ENCODE results near the gene ZXDC. TPM values are rescaled to one million over a fixed set of nuclear protein-coding genes. Genes with fewer than 3 reads are reported as not detected.

ZXDC gene
- total and polyA plus RNA-seq, 9 of the 15 experiments (the other 6 are each of a cell fraction or from before 2014, with no cell fraction given): 0.59 to 13.4 (median 7.3) TPM

DNA sequence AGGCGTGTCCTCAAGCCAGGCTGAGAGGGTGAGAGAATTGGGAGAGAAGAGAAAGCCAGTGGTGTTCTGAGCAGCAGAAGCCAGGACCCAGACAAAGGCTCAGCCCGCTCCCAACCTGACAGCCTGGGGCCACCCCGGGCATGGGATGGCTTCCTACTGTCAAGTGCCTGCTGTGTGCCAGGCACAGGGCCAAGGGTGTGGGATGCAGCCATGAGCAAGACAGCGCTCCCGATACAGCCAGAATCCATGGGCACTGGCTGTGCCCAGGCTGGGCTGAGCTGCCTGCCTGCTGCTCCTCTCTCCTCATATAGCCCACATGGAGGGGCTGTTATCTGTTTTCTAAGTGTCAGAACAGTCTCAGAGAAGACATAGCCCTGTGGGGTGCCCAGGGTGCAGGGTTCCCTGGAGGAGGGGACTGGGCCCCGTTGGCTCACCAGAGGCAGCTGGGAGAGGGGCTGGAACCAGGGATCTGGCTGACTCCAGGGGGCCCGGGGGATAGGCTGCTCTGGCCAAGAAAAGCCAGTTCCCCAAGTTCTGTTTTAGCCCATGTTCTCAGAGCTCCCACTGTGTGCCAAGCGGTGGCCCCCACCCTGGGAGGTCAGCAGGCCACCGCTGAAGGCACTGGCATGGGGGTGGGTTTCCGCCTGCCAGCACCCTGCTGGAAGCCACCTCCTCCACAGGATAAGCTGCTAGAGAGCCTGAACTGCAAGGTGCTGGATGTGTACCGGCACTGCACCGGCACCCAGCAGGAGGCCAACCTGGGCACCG, 42.0 kb downstream of the ZXDC start:
- H3K4me2 ChIP-seq (ENCODE audit: insufficient read depth, low read length): no peak overlapping the region
- TF ChIP-seq, protein P1, sequence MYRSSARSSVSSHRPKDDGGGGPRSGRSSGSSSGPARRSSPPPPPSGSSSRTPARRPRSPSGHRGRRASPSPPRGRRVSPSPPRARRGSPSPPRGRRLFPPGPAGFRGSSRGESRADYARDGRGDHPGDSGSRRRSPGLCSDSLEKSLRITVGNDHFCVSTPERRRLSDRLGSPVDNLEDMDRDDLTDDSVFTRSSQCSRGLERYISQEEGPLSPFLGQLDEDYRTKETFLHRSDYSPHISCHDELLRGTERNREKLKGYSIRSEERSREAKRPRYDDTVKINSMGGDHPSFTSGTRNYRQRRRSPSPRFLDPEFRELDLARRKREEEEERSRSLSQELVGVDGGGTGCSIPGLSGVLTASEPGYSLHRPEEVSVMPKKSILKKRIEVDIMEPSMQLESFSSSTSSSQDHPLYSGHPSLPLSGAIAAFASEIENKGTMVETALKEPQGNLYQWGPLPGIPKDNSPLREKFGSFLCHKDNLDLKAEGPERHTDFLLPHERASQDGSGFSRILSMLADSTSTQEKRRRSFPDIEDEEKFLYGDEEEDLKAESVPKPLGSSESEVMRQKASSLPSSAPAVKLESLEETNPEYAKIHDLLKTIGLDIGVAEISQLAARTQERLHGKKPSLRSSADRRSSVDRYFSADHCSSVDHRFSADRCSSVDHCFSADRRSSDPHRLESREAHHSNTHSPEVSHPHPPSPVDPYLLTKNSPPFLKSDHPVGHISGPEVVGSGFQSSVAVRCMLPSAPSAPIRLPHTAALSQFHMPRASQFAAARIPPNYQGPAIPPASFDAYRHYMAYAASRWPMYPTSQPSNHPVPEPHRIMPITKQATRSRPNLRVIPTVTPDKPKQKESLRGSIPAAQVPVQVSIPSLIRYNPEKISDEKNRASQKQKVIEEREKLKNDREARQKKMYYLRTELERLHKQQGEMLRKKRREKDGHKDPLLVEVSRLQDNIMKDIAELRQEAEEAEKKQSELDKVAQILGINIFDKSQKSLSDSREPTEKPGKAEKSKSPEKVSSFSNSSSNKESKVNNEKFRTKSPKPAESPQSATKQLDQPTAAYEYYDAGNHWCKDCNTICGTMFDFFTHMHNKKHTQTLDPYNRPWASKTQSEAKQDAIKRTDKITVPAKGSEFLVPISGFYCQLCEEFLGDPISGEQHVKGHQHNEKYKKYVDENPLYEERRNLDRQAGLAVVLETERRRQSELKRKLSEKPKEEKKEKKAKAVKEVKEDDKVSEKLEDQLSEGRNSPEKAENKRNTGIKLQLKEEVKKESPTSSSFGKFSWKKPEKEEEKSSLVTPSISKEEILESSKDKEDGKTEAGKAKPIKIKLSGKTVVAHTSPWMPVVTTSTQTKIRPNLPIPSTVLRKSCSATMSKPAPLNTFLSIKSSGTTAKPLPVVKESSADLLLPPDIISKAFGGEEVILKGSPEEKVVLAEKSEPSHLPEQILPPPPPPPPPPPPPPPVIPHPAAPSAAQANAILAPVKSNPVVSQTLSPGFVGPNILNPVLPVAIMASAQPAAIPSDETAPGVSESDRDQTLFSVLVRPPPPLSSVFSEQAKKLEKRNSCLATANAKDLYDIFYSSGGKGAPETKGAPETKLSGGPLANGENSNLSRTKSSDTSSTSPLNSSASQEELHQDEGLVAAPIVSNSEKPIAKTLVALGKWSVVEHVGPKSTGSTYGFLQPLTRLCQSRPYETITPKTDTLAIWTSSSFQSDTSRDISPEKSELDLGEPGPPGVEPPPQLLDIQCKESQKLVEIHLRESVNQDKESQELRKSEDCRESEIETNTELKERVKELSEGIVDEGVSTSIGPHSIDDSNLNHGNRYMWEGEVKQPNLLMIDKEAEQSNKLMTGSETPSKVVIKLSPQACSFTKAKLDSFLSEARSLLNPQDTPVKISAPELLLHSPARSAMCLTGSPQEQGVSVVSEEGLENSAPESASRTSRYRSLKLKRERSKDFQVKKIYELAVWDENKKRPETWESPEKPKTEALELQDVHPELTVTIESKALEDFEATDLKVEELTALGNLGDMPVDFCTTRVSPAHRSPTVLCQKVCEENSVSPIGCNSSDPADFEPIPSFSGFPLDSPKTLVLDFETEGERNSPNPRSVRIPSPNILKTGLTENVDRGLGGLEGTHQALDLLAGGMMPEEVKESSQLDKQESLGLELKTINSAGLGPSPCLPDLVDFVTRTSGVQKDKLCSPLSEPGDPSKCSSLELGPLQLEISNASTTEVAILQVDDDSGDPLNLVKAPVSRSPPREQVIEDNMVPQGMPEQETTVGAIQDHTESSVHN (IDR thresholded peaks at IDR 0.05; ENCODE audit: borderline replicate concordance in 1 of 2, low read depth in 1 of 2): no peak
- TF ChIP-seq EWSR1 (IDR thresholded peaks at IDR 0.05; ENCODE audit: borderline replicate concordance, low read depth, partially characterized antibody): no peak
- TF ChIP-seq, protein P2, sequence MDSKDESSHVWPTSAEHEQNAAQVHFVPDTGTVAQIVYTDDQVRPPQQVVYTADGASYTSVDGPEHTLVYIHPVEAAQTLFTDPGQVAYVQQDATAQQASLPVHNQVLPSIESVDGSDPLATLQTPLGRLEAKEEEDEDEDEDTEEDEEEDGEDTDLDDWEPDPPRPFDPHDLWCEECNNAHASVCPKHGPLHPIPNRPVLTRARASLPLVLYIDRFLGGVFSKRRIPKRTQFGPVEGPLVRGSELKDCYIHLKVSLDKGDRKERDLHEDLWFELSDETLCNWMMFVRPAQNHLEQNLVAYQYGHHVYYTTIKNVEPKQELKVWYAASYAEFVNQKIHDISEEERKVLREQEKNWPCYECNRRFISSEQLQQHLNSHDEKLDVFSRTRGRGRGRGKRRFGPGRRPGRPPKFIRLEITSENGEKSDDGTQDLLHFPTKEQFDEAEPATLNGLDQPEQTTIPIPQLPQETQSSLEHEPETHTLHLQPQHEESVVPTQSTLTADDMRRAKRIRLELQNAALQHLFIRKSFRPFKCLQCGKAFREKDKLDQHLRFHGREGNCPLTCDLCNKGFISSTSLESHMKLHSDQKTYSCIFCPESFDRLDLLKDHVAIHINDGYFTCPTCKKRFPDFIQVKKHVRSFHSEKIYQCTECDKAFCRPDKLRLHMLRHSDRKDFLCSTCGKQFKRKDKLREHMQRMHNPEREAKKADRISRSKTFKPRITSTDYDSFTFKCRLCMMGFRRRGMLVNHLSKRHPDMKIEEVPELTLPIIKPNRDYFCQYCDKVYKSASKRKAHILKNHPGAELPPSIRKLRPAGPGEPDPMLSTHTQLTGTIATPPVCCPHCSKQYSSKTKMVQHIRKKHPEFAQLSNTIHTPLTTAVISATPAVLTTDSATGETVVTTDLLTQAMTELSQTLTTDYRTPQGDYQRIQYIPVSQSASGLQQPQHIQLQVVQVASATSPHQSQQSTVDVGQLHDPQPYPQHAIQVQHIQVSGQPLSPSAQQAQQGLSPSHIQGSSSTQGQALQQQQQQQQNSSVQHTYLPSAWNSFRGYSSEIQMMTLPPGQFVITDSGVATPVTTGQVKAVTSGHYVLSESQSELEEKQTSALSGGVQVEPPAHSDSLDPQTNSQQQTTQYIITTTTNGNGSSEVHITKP (IDR thresholded peaks at IDR 0.05; ENCODE audit: partially characterized antibody): no peak
- H2AFZ ChIP-seq (ENCODE audit: low read depth, low read length): no peak overlapping the region
- H3K9me1 ChIP-seq (ENCODE audit: control insufficient read depth, insufficient read depth, low read length): no peaks in the 10 kb centered on the region
- CTCF ChIA-PET (ENCODE audit: low intra/inter-chr PET ratio): no interaction called here
- ATAC-seq (no peak), DNase-seq (ENCODE audit: extremely low read depth in 1 of 4, low spot score in 3 of 4) (no peak), FAIRE-seq (no peak)
- in situ Hi-C loops (cut with MboI) (no loop called here), intact Hi-C loops (cut with micrococcal nuclease) (no loop called here)
- no peaks in the 10 kb centered on the region for H3K27me3 ChIP-seq (ENCODE audit: control insufficient read depth in 2 of 2, insufficient read depth in 2 of 2, low read length in 2 of 2)
- peaks cover 7% of the 10 kb centered on the region; the same call in 1 of the 3 replicates for H3K36me3 ChIP-seq (ENCODE audit: control insufficient read depth, insufficient read depth, low read length)
- POLR2A ChIA-PET: interaction anchor here (0.6 to 1.0 kb wide), 2 partner anchors 13 to 93 kb away, joined by 3 read pairs; no protein-coding TSS in a partner anchor
- no peak overlapping the region for H3K27ac ChIP-seq (ENCODE audit: extremely low read depth, low read depth, low read length)
- no peaks in the 10 kb centered on the region for H3K79me2 ChIP-seq (ENCODE audit: control insufficient read depth, insufficient read depth, low read length)
- no peak overlapping the region for H3K9ac ChIP-seq (ENCODE audit: insufficient read depth in 1 of 2, low read depth in 2 of 2, low read length in 2 of 2)
- no peaks in the 10 kb centered on the region; a peak in 1 of 5 replicates for H3K4me1 ChIP-seq (replicated peaks in 1 of 2; ENCODE audit: control insufficient read depth in 2 of 2, insufficient read depth in 2 of 2, low read length in 2 of 2)
- no TSS peak for BruUV-seq (replicated peaks)
- WGBS (ENCODE audit: insufficient coverage, low coverage, missing lambda C conversion rate): 99% methylated on average over 7 of the region's 13 CpGs
- H4K20me1 ChIP-seq (replicated peaks; ENCODE audit: control insufficient read depth, insufficient read depth, low read length): no peaks in the 10 kb centered on the region
- no peak overlapping the region for H3K4me3 ChIP-seq
- no peaks in the 10 kb centered on the region for H3K9me3 ChIP-seq (replicated peaks; ENCODE audit: control insufficient read depth, insufficient read depth, low read depth, low read length)
